Nephron progenitor cell (in vitro differentiated cells): ENCODE results near the gene KCNH8.

Experiments used
- DNase-seq: peaks from one replicate; pipeline ENCODE4 v3.0.0; 2021
- H3K27ac Mint-ChIP-seq: 2 replicates; pipeline ENCODE4 v1.8.0; 2021; ENCODE audit warnings: mild to moderate bottlenecking, moderate library complexity, mixed read lengths
- H3K27me3 Mint-ChIP-seq: 2 replicates; pipeline ENCODE4 v1.8.0; 2021; ENCODE audit warnings: mild to moderate bottlenecking, low read depth, mixed read lengths; ENCODE audit not compliant: poor library complexity
- H3K36me3 Mint-ChIP-seq: 2 replicates; pipeline ENCODE4 v1.8.0; 2021; ENCODE audit warnings: low read depth, mixed read lengths
- H3K4me1 Mint-ChIP-seq: 2 replicates; pipeline ENCODE4 v1.8.0; 2021; ENCODE audit warnings: mixed read lengths
- H3K4me3 Mint-ChIP-seq: 2 replicates; pipeline ENCODE4 v1.8.0; 2021; ENCODE audit warnings: mild to moderate bottlenecking, moderate library complexity, mixed read lengths
- H3K9me3 Mint-ChIP-seq: 2 replicates; pipeline ENCODE4 v1.8.0; 2021; ENCODE audit warnings: mild to moderate bottlenecking, moderate library complexity, mixed read lengths
- TF ChIP-seq, protein P1 (sequence below): fragments of 200-600 bp; sonication (generic); IDR thresholded peaks from 2 replicates; pipeline ENCODE4 v1.5.0; 2021; ENCODE audit warnings: antibody characterized with exemption

Gene KCNH8

DNA sequence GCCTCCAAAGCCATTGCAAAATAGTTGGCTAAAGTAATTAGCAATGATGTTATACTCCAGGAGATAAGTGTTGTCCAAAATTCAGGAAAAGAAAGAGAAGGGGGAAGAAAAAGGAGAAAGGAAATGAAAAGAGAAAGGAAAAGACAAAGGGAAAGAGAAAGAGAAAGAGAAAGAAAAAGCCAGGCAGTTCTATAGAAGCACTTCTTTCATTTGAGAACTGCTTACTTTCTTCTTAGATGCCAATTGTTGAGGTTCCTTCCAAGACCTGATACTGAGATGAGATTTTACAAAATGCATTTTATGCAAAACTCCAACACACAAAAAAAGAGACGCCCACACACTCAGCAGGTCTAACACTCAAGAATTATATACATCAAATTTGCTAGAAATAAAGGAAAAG, 298.4 kb downstream of the KCNH8 start:
- no peak for DNase-seq
- Mint-ChIP-seq H3K27ac (no peak overlapping the region), H3K27me3 (no peaks in the 10 kb centered on the region), H3K4me3 (no peak overlapping the region), H3K4me1 (no peaks in the 10 kb centered on the region), H3K36me3 (no peaks in the 10 kb centered on the region), H3K9me3 (no peaks in the 10 kb centered on the region)
- TF ChIP-seq, protein P1, sequence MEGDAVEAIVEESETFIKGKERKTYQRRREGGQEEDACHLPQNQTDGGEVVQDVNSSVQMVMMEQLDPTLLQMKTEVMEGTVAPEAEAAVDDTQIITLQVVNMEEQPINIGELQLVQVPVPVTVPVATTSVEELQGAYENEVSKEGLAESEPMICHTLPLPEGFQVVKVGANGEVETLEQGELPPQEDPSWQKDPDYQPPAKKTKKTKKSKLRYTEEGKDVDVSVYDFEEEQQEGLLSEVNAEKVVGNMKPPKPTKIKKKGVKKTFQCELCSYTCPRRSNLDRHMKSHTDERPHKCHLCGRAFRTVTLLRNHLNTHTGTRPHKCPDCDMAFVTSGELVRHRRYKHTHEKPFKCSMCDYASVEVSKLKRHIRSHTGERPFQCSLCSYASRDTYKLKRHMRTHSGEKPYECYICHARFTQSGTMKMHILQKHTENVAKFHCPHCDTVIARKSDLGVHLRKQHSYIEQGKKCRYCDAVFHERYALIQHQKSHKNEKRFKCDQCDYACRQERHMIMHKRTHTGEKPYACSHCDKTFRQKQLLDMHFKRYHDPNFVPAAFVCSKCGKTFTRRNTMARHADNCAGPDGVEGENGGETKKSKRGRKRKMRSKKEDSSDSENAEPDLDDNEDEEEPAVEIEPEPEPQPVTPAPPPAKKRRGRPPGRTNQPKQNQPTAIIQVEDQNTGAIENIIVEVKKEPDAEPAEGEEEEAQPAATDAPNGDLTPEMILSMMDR, result no peak

DNA sequence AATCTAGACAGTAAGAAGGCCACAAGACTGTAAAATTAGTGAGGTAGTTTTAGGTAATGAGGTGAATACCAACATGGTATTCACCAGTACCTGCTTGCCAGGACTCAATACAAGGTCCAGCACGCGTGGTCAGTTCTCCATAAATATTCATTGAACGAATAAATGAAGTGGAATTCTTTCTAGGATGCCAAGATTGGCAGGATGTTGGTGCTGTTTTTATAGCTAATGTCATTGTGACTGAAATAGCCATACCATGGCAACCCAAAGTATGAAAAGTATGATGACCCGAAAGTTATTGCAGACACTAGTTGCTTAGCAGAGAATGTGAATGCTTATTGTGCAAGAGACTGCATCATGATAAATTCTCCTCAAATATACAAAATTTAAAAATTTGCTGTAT, 307.2 kb downstream of the KCNH8 start:
- no peaks in the 10 kb centered on the region for H3K9me3 Mint-ChIP-seq
- TF ChIP-seq, protein P1, result no peak
- no peaks in the 10 kb centered on the region for H3K4me1 Mint-ChIP-seq
- H3K36me3 Mint-ChIP-seq, result no peaks in the 10 kb centered on the region
- no peaks in the 10 kb centered on the region for H3K27me3 Mint-ChIP-seq
- no peak overlapping the region for H3K27ac Mint-ChIP-seq
- DNase-seq, result no peak
- H3K4me3 Mint-ChIP-seq, result no peak overlapping the region

DNA sequence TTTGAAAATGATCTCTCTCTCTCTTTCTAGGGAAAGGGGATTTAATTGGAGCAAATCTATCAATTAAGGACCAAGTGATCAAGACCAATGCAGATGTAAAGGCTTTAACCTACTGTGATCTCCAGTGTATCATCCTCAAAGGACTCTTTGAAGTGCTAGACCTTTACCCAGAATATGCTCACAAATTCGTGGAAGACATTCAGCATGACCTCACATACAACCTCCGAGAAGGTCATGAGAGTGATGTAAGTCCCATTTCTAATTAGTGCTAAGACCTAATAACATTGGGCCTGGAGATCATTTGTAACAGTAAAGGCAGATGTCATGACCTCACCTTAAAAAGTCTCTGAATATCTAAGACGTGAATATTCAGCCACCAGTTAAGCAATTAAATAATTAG, 308.4 kb downstream of the KCNH8 start:
- H3K27ac Mint-ChIP-seq, result no peak overlapping the region
- H3K4me3 Mint-ChIP-seq, result no peak overlapping the region
- TF ChIP-seq, protein P1, result no peak
- no peaks in the 10 kb centered on the region for H3K4me1 Mint-ChIP-seq
- no peak for DNase-seq
- no peaks in the 10 kb centered on the region for H3K9me3 Mint-ChIP-seq
- no peaks in the 10 kb centered on the region for H3K27me3 Mint-ChIP-seq
- H3K36me3 Mint-ChIP-seq, result no peaks in the 10 kb centered on the region

DNA sequence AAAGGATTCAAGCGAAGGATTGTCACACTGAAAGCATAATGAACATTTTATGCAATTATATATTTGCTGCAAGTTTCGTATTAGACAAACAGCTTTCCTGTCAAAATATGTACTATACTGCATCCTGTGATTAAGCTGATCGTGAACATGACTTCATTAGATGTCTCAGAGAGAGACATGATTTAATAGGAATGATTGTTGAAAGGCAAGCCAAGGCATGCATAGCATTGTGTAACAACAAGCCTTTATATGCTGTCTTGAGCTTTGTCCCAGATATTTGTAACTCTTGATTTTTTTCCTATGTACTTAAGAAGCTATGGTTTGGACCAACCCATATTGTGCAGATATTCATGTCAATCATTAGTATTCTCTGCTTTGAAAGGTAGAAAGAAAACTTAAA, 309.1 kb downstream of the KCNH8 start:
- H3K4me1 Mint-ChIP-seq, result no peaks in the 10 kb centered on the region
- H3K9me3 Mint-ChIP-seq, result no peaks in the 10 kb centered on the region
- H3K27me3 Mint-ChIP-seq, result no peaks in the 10 kb centered on the region
- TF ChIP-seq, protein P1, result no peak
- H3K36me3 Mint-ChIP-seq, result no peaks in the 10 kb centered on the region
- no peak overlapping the region for H3K27ac Mint-ChIP-seq
- H3K4me3 Mint-ChIP-seq, result no peak overlapping the region
- no peak for DNase-seq

DNA sequence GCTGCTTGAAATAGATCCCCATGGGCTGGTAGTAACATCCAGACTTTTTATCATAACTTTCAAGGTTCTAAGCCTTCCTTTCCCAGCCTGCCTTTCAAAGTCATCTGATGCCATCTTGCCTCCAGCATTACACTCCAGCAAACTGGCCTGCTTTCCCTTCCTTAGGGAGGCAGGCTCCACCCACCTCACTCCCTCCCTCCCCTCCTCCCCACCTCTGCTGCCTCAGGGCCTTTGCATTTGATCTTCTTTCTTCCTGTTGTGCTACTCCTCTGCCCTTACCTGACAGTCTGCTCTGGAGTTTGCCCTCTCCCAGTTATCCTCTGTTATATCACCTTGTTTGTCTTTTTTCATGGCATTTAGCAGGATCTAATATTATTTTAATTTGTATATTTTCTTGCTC, 319.5 kb downstream of the KCNH8 start:
- TF ChIP-seq, protein P1, result no peak
- Mint-ChIP-seq H3K36me3 (no peaks in the 10 kb centered on the region), H3K9me3 (peaks cover 8% of the 10 kb centered on the region), H3K4me1 (no peaks in the 10 kb centered on the region), H3K27ac (no peak overlapping the region), H3K27me3 (peaks cover 2% of the 10 kb centered on the region), H3K4me3 (no peak overlapping the region)
- DNase-seq, result no peak

DNA sequence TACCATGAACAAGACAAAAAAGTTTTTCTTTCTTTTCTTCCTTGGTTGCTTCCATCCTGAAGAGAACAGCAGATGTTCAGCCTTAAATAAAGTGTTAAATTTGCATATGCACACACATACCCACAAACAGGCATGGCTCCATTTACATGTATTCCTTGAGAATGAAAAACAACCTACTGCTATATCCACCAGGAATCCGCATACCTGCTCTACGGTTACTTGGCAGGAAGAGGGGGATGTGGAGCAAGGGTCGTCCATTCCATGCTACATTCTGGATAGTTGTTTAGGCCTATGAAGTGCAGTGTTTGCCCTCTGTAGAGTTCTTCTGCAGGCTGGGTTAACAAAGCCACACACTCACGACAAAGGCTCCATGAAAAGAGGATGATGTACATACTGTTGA, 322.8 kb downstream of the KCNH8 start:
- Mint-ChIP-seq H3K9me3 (peaks cover 12% of the 10 kb centered on the region), H3K27ac (no peak overlapping the region), H3K27me3 (peaks cover 2% of the 10 kb centered on the region), H3K4me3 (no peak overlapping the region), H3K36me3 (no peaks in the 10 kb centered on the region), H3K4me1 (no peaks in the 10 kb centered on the region)
- TF ChIP-seq, protein P1, result no peak
- DNase-seq, result no peak
